ENCODE data around the gene SLF2. TPM values are rescaled to one million over a fixed set of nuclear protein-coding genes. Genes with fewer than 3 reads are reported as not detected.
"Not testable (repeated sequence)": the region's sequence is repeated elsewhere in the genome, so short reads cannot be mapped to it uniquely, and the experiment has no call there.

The SLF2 gene
- total RNA-seq, 2 experiments from 2014 or later = 52.1 to 58.2 TPM

DNA sequence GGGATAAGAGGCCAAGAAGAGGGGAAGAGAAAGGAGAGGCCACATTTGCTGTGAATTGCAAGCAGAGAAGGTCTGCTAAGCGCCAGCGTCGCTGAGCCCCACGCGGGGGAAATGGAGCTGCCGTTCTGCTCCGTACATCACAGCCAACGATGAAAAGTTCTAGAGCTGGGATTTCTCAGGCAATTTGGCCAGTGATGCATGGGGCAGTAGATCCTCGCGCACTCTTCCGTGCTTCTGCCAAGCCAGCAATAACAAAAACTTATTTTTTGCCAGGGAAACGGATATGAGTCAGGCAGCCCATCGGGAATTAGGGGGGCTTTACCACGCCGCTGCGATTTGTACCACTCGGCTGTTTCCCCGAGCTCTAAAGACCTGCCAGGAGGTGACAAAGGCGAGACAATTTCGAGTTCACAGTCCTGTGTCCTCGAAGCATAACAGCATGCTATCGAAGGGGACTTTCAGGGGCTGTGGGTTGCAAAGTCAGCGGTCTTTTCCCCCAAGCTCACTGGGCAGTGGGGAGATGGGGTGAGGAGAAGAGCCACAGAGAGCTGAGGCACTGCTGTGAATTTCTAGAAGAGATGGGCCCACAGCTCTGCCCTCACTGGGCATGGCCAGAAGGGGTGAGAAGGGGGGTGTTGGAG lies 30.0 kb upstream of the SLF2 start:
- intact Hi-C loops (cut with micrococcal nuclease; ENCODE audit: unreplicated experiment) = no loop called here
- DNase-seq (ENCODE audit: low spot score) = no peak
- Histone ChIP-seq H3K4me1 (ENCODE audit: insufficient read depth, low read length, poor library complexity, severe bottlenecking) (peaks cover 11% of the 10 kb centered on the region), H4K20me1 (ENCODE audit: insufficient read depth, low read length) (no peaks in the 10 kb centered on the region), H3K36me3 (ENCODE audit: insufficient read depth, low read length) (no peaks in the 10 kb centered on the region), H3K4me3 (ENCODE audit: low read depth, low read length, poor library complexity, severe bottlenecking) (no peak overlapping the region), H3K4me2 (ENCODE audit: low read length) (no peak overlapping the region), H2AFZ (ENCODE audit: low read length) (no peak overlapping the region), H3K9me3 (ENCODE audit: low read length) (no peaks in the 10 kb centered on the region), H3K79me2 (ENCODE audit: insufficient read depth, low read depth, low read length) (no peaks in the 10 kb centered on the region), H3K9me2 (ENCODE audit: insufficient read depth, low read length) (no peaks in the 10 kb centered on the region), H3K27ac (ENCODE audit: low read depth, low read length, poor library complexity, severe bottlenecking) (no peak overlapping the region)
- ChIA-PET CTCF (ENCODE audit: unreplicated experiment) (no interaction called here), POLR2A (interaction anchor here (0.6 kb wide), 1 partner anchor 18 kb away, joined by 5 read pairs; no protein-coding TSS in a partner anchor)
- no TSS peak for BruUV-seq (replicated peaks)
- TF ChIP-seq EZH2phosphoT487 (IDR thresholded peaks at IDR 0.05; ENCODE audit: borderline replicate concordance, low read depth, low read length) = no peak
- TF ChIP-seq, protein P1, sequence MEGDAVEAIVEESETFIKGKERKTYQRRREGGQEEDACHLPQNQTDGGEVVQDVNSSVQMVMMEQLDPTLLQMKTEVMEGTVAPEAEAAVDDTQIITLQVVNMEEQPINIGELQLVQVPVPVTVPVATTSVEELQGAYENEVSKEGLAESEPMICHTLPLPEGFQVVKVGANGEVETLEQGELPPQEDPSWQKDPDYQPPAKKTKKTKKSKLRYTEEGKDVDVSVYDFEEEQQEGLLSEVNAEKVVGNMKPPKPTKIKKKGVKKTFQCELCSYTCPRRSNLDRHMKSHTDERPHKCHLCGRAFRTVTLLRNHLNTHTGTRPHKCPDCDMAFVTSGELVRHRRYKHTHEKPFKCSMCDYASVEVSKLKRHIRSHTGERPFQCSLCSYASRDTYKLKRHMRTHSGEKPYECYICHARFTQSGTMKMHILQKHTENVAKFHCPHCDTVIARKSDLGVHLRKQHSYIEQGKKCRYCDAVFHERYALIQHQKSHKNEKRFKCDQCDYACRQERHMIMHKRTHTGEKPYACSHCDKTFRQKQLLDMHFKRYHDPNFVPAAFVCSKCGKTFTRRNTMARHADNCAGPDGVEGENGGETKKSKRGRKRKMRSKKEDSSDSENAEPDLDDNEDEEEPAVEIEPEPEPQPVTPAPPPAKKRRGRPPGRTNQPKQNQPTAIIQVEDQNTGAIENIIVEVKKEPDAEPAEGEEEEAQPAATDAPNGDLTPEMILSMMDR (conservative IDR thresholded peaks at IDR 0.05; ENCODE audit: low read length) = no peak

DNA sequence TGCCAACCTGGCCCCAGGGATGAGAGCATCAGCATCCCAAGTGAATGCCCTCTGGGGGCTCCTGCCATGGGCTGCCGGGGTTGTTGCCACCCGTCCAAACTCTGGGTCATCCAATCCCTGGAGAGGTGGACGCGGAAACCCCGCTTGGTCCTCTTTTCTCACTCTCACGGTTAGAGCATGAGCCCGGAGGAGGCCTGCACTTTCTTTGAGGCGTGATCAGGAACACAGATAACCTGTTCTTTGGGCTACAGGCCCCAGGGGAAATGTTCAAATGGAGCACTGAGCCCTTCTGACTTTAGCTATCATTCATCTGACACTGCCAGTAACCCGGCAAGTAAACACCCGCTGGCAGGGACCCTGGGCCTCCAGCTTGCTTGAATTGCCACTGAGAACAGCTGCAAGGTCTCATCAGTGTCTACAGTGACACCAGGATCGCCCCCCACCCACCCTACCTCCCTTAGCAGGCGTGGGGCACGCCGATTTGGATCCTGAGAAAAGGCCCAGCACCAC lies 29.4 kb upstream of the SLF2 start:
- H3K4me2 ChIP-seq (ENCODE audit: low read length) = no peak overlapping the region
- no peaks in the 10 kb centered on the region for H3K36me3 ChIP-seq (ENCODE audit: insufficient read depth, low read length)
- peaks cover 5% of the 10 kb centered on the region for H3K4me1 ChIP-seq (ENCODE audit: insufficient read depth, low read length, poor library complexity, severe bottlenecking)
- H3K9me3 ChIP-seq (ENCODE audit: low read length) = no peaks in the 10 kb centered on the region
- POLR2A ChIA-PET = no interaction called here
- no peaks in the 10 kb centered on the region for H3K9me2 ChIP-seq (ENCODE audit: insufficient read depth, low read length)
- no peak for TF ChIP-seq EZH2phosphoT487 (IDR thresholded peaks at IDR 0.05; ENCODE audit: borderline replicate concordance, low read depth, low read length)
- TF ChIP-seq, protein P1 (conservative IDR thresholded peaks at IDR 0.05; ENCODE audit: low read length) = no peak
- no TSS peak for BruUV-seq (replicated peaks)
- no peaks in the 10 kb centered on the region for H3K79me2 ChIP-seq (ENCODE audit: insufficient read depth, low read depth, low read length)
- H2AFZ ChIP-seq (ENCODE audit: low read length) = no peak overlapping the region
- no peak for DNase-seq (ENCODE audit: low spot score)
- H4K20me1 ChIP-seq (ENCODE audit: insufficient read depth, low read length) = no peaks in the 10 kb centered on the region
- intact Hi-C loops (cut with micrococcal nuclease; ENCODE audit: unreplicated experiment) = no loop called here
- CTCF ChIA-PET (ENCODE audit: unreplicated experiment) = no interaction called here
- H3K27ac ChIP-seq (ENCODE audit: low read depth, low read length, poor library complexity, severe bottlenecking) = no peak overlapping the region
- no peak overlapping the region for H3K4me3 ChIP-seq (ENCODE audit: low read depth, low read length, poor library complexity, severe bottlenecking)

DNA sequence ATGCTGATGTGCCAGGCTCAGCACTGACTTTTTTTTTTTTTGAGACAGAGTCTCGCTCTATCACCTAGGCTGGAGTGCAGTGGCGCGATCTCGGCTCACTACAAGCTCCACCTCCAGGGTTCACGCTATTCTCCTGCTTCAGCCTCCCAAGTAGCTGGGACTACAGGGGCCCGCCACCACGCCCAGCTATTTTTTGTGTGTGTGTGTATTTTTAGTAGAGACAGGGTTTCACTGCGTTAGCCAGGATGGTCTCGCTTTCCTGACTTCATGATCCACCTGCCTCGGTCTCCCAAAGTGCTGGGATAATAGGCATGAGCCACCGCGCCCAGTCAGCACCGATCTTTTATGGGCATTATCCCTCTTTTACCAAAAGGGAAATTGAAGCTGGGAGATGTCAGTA lies 27.2 kb upstream of the SLF2 start:
- intact Hi-C loops (cut with micrococcal nuclease; ENCODE audit: unreplicated experiment); H3K27ac ChIP-seq (ENCODE audit: low read depth, low read length, poor library complexity, severe bottlenecking); H4K20me1 ChIP-seq (ENCODE audit: insufficient read depth, low read length); H3K9me2 ChIP-seq (ENCODE audit: insufficient read depth, low read length); BruUV-seq (replicated peaks); H3K4me1 ChIP-seq (ENCODE audit: insufficient read depth, low read length, poor library complexity, severe bottlenecking); CTCF ChIA-PET (ENCODE audit: unreplicated experiment); H3K4me2 ChIP-seq (ENCODE audit: low read length); H3K9me3 ChIP-seq (ENCODE audit: low read length); H2AFZ ChIP-seq (ENCODE audit: low read length); H3K4me3 ChIP-seq (ENCODE audit: low read depth, low read length, poor library complexity, severe bottlenecking); H3K79me2 ChIP-seq (ENCODE audit: insufficient read depth, low read depth, low read length); H3K36me3 ChIP-seq (ENCODE audit: insufficient read depth, low read length); DNase-seq (ENCODE audit: low spot score): not testable (repeated sequence)
- POLR2A ChIA-PET = interaction anchor here (0.7 to 1.1 kb wide), 2 partner anchors 11 to 74 kb away, joined by 3 to 5 read pairs; no protein-coding TSS in a partner anchor
